ENCODE data around the gene NFATC2. TPM values are rescaled to one million over a fixed set of nuclear protein-coding genes. Genes with fewer than 3 reads are reported as not detected.

The NFATC2 gene
- total RNA-seq, 3 donors from 2014 or later: 6.2 to 7.3 (median 7.2) TPM

DNA sequence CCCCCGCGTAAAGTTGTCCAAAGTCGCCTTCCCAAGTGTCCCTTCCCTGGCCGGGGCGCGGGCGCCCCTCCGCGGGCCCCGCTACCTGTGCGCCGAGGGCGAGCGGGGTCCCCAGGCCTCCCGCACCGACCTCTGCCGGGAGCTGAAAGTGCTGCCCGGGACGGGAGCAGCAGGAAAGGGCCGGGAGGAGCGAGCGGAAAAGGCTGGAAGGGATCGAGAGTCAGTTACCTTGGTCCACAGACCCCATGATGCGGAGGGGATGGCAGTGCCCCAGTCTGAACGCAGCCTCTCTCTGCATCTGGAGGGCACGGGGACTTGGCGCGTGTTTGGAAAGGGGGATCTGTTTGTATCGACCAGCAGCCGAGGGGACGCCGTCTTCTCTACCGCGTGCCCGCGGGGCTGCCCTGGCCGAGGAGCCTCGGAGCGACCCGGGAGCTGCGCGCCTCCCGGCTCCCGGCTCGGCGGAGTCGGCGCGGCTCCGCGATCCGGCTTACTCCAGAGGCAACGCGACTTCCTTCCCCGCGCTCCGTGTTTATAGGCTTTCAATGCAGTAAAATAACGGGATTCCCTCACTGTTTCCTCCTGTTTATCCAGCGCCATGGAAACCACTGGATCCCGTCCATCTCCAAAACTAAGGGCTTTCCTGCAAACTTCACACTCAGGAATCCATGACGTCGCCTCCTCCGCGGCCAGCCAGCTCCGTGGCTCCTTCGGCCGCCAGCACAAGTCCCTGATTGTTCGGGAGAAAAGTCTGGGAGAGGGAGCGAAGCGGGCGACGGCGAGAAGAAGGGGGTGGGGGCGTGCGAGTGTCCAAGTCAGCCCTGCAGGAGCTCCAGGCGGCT, 20.0 kb upstream of the NFATC2 start:
- intact Hi-C loops (cut with DNase I, micrococcal nuclease): no loop called here

GRCh38 chr20:51562027-51562331, 19.5 kb upstream of the NFATC2 start:
- no peak for TF ChIP-seq CTCF (IDR thresholded peaks at IDR 0.05)
- ATAC-seq (no peak), DNase-seq (no peak)
- no peaks in the 10 kb centered on the region for H3K36me3 ChIP-seq (ENCODE audit: low read depth)
- intact Hi-C loops (cut with DNase I, micrococcal nuclease): no loop called here
- no peak overlapping the region for H3K4me3 ChIP-seq
- peaks cover 17% of the 10 kb centered on the region for H3K4me1 ChIP-seq (ENCODE audit: low read depth)
- no peaks in the 10 kb centered on the region for H3K9me3 ChIP-seq

More for the DNA sequence above, 20.0 kb upstream of the NFATC2 start:
- H3K4me3 ChIP-seq: no peak overlapping the region
- ATAC-seq (peak; percentile 77), DNase-seq (peak; percentile 56 to 67 (median 61))
- no peak for TF ChIP-seq CTCF (IDR thresholded peaks at IDR 0.05)
- no peaks in the 10 kb centered on the region for H3K36me3 ChIP-seq (ENCODE audit: low read depth)
- H3K4me1 ChIP-seq (ENCODE audit: low read depth): peaks cover 17% of the 10 kb centered on the region
- H3K9me3 ChIP-seq: no peaks in the 10 kb centered on the region

- Histone ChIP-seq H3K4me1 (ENCODE audit: low read depth) (peaks cover 17% of the 10 kb centered on the region), H3K36me3 (ENCODE audit: low read depth) (no peaks in the 10 kb centered on the region), H3K4me3 (no peak overlapping the region), H3K9me3 (no peaks in the 10 kb centered on the region)
- TF ChIP-seq CTCF (IDR thresholded peaks at IDR 0.05): no peak
- ATAC-seq (no peak), DNase-seq (no peak)
- intact Hi-C loops (cut with DNase I, micrococcal nuclease): no loop called here
Observed at GRCh38 chr20:51560550-51561307, 18.2 kb upstream of the NFATC2 start.

DNA sequence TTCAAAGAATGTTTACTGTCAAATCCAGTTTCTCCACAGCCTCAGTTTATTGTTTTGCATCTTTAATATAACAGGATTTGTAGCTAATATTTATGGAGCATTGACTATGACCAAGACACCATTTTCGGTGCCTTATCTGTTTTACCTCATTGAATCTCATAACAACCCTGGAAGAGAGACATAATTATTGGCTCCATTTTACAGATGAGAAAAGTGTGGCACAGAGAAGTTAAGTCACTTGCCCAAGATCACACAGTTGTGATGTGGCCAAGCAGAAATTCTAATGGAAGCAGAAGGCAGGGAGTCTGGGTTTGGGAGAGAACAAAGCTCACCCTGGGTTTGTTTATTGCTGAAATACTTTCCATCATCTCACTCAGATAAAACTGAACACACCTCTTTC, 17.5 kb upstream of the NFATC2 start:
- ATAC-seq (no peak), DNase-seq (no peak)
- intact Hi-C loops (cut with DNase I, micrococcal nuclease): no loop called here
- H3K36me3 ChIP-seq (ENCODE audit: low read depth): no peaks in the 10 kb centered on the region
- no peaks in the 10 kb centered on the region for H3K9me3 ChIP-seq
- no peak for TF ChIP-seq CTCF (IDR thresholded peaks at IDR 0.05)
- H3K4me1 ChIP-seq (ENCODE audit: low read depth): peaks cover 17% of the 10 kb centered on the region
- no peak overlapping the region for H3K4me3 ChIP-seq

GRCh38 chr20:51554538-51555165, 12.1 kb upstream of the NFATC2 start:
- Histone ChIP-seq H3K9me3 (no peaks in the 10 kb centered on the region), H3K36me3 (ENCODE audit: low read depth) (no peaks in the 10 kb centered on the region), H3K4me1 (ENCODE audit: low read depth) (no peaks in the 10 kb centered on the region), H3K4me3 (no peak overlapping the region)
- intact Hi-C loops (cut with DNase I, micrococcal nuclease): no loop called here
- TF ChIP-seq CTCF (IDR thresholded peaks at IDR 0.05): no peak
- ATAC-seq (no peak), DNase-seq (no peak)

All from mucosa of descending colon (tissue), 3 donors.